AG09319 (cell line): Measurements from ENCODE around the gene NDUFS4.
"Not testable (repeated sequence)": the region's sequence is repeated elsewhere in the genome, so short reads cannot be mapped to it uniquely, and the experiment has no call there.

Experiments used
- DNase-seq: peaks from one replicate; pipeline ENCODE4 v3.0.0-alpha.2; 2010; ENCODE audit warnings: low read depth; ENCODE audit errors: extremely low read depth
- CTCF ChIP-seq: IDR thresholded peaks from 2 replicates; pipeline ENCODE4 v1.5.1; 2011; ENCODE audit warnings: low read depth, mild to moderate bottlenecking, inconsistent platforms, low read length, moderate library complexity

NDUFS4 gene

GRCh38 chr5:53560506-53561191 is at the start of gene NDUFS4:
TSS of gene NDUFS4 (plus strand) at chr5:53560639. CDS start at chr5:53560663, 24 bp downstream.
- no peak; the same call in 1 of the 2 replicates for TF ChIP-seq CTCF
- peak; percentile 77 for DNase-seq

- TF ChIP-seq CTCF: no peak
- DNase-seq: no peak
Measured at GRCh38 chr5:53512539-53512938, 47.9 kb upstream of the NDUFS4 start.

GRCh38 chr5:53515988-53516387 is 44.5 kb upstream of the NDUFS4 start:
- no peak for TF ChIP-seq CTCF
- DNase-seq: no peak

- no peak for TF ChIP-seq CTCF
- no peak for DNase-seq
Measured at GRCh38 chr5:53520813-53521212, 39.6 kb upstream of the NDUFS4 start.

- no peak for TF ChIP-seq CTCF
- no peak for DNase-seq
Measured at GRCh38 chr5:53537711-53538110, 22.7 kb upstream of the NDUFS4 start.

GRCh38 chr5:53540739-53541138 is 19.7 kb upstream of the NDUFS4 start:
- DNase-seq: not testable (repeated sequence)

GRCh38 chr5:53541859-53542258 is 18.6 kb upstream of the NDUFS4 start:
- no peak for DNase-seq
- TF ChIP-seq CTCF: no peak

- TF ChIP-seq CTCF: no peak
- DNase-seq: no peak
Measured at GRCh38 chr5:53542926-53543325, 17.5 kb upstream of the NDUFS4 start.
